Subcutaneous abdominal adipose tissue (tissue), 5 donors: ENCODE results near the gene ATP10A.

Source experiments
- H3K27ac ChIP-seq: one replicate; pipeline ENCODE4 v1.7.0; 2013; ENCODE audit warnings: low read depth, mild to moderate bottlenecking, inconsistent platforms, low read length, moderate library complexity
- H3K27me3 ChIP-seq, 5 donors: one replicate each; pipeline ENCODE4 v1.7.0; 2013; ENCODE audit warnings: low read length in 5 of 5, inconsistent platforms in 1 of 5; ENCODE audit not compliant: control insufficient read depth in 5 of 5, insufficient read depth in 4 of 5
- H3K36me3 ChIP-seq, 5 donors: one replicate each; pipeline ENCODE4 v1.7.0; 2013; ENCODE audit warnings: low read length in 5 of 5; ENCODE audit not compliant: control insufficient read depth in 5 of 5, insufficient read depth in 5 of 5
- H3K4me1 ChIP-seq, 5 donors: one replicate each; pipeline ENCODE4 v1.7.0; 2013; ENCODE audit warnings: low read length in 5 of 5, mild to moderate bottlenecking in 3 of 5, moderate library complexity in 1 of 5; ENCODE audit not compliant: control insufficient read depth in 5 of 5, insufficient read depth in 5 of 5
- H3K4me3 ChIP-seq, 5 donors: one replicate each; pipeline ENCODE4 v1.7.0; 2013; ENCODE audit warnings: low read length in 5 of 5, low read depth in 1 of 5
- H3K9ac ChIP-seq, 5 donors: one replicate each; pipeline ENCODE4 v1.7.0; 2013; ENCODE audit warnings: low read length in 5 of 5, mild to moderate bottlenecking in 4 of 5, moderate library complexity in 3 of 5
- H3K9me3 ChIP-seq, 5 donors: one replicate each; pipeline ENCODE4 v1.7.0; 2013; ENCODE audit warnings: low read length in 5 of 5; ENCODE audit not compliant: control insufficient read depth in 5 of 5
- donor health status: healthy.
- donor health status: healthy.
- donor health status: healthy.
- donor health status: healthy.
- donor health status: healthy.

ATP10A gene

GRCh38 chr15:25690673-25691543 is 172.2 kb downstream of the ATP10A start:
- no peak overlapping the region for H3K9ac ChIP-seq
- peaks cover 0 to 34% (median 24%) of the 10 kb centered on the region in 5 donors for H3K36me3 ChIP-seq
- no peaks in the 10 kb centered on the region for H3K4me1 ChIP-seq
- H3K27ac ChIP-seq = no peak overlapping the region
- H3K9me3 ChIP-seq = no peaks in the 10 kb centered on the region
- no peak overlapping the region for H3K4me3 ChIP-seq
- no peaks in the 10 kb centered on the region for H3K27me3 ChIP-seq

DNA sequence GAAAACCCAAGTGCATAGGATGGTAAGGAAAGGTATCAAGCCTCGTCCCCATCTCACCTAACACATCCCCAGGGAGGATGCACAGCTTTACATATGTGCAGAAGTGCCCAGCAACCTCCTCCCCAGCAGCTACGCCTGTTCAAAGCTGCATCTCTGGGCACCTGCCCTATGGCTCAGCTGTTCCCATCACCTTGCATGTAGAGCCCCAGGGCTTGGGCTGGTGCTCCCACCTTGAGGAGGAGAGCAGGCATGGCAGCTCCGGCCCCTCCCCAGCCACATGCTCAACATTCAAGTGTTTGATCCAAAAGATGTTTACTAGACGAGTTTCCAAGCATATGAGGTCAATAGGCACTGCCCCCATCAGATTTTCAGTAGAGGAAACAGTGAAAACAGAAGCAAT is 173.5 kb downstream of the ATP10A start:
- Histone ChIP-seq H3K4me1 (no peaks in the 10 kb centered on the region), H3K4me3 (no peak overlapping the region)

DNA sequence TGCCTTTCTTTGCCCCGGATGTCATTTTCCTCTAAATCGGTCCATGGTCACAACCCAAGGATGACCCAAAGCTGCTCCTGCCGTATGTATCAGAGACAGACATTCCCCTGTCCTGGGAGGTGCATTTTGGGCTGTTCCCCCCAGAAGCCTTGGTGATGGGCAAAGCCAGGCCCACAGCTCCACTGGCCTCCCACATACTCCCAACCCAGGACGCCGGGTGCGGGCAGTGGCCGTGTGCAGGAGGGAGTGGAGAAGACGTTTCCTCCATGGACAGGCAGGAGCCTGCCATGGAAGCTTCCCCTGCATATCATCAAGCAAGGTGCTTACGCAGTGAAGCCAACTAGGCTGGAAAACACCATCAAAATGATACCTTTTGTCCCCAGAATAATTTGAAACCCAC is 175.0 kb downstream of the ATP10A start:
- no peak overlapping the region for H3K27ac ChIP-seq
- H3K27me3 ChIP-seq = no peaks in the 10 kb centered on the region
- H3K9ac ChIP-seq = no peak overlapping the region
- H3K4me3 ChIP-seq = no peak overlapping the region
- peaks cover 0 to 6% (median 0%) of the 10 kb centered on the region in 5 donors for H3K9me3 ChIP-seq
- peaks cover 0 to 4% (median 0%) of the 10 kb centered on the region in 5 donors for H3K4me1 ChIP-seq
- peaks cover 0 to 14% (median 11%) of the 10 kb centered on the region in 5 donors for H3K36me3 ChIP-seq

More for the DNA sequence above, 173.5 kb downstream of the ATP10A start:
- Histone ChIP-seq H3K9ac (no peak overlapping the region), H3K9me3 (no peaks in the 10 kb centered on the region), H3K36me3 (peaks cover 0 to 28% (median 18%) of the 10 kb centered on the region in 5 donors), H3K27ac (no peak overlapping the region), H3K27me3 (no peaks in the 10 kb centered on the region)

- no peak overlapping the region for H3K4me3 ChIP-seq
- peaks cover 0 to 13% (median 10%) of the 10 kb centered on the region in 5 donors for H3K36me3 ChIP-seq
- H3K27ac ChIP-seq = no peak overlapping the region
- no peak overlapping the region for H3K9ac ChIP-seq
- peaks cover 0 to 4% (median 0%) of the 10 kb centered on the region in 5 donors for H3K4me1 ChIP-seq
- peaks cover 0 to 6% (median 0%) of the 10 kb centered on the region in 5 donors for H3K9me3 ChIP-seq
- no peaks in the 10 kb centered on the region for H3K27me3 ChIP-seq
Observed at GRCh38 chr15:25687689-25688088, 175.4 kb downstream of the ATP10A start.

DNA sequence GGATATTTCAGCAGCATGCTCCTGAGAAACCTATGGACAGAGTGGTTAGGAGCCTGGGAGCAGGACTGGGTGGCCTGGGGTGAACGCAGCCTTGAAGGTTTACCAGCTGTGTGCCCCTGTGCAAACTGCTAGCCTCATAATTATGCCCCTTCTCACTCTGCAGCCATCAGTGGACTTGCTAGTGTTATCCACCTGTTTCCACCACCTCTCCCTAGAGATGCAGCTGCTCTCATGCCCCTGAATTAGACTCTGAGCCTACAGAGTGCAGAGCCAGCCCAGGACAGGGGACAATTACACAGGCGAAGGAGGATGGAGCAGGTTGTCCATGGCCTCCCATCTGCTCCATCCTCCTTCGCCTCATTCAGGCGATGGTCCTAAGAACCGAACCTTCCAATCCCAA is 175.9 kb downstream of the ATP10A start:
- peaks cover 0 to 13% (median 9%) of the 10 kb centered on the region in 5 donors for H3K36me3 ChIP-seq
- H3K4me1 ChIP-seq = peaks cover 0 to 4% (median 2%) of the 10 kb centered on the region in 5 donors
- no peak overlapping the region for H3K27ac ChIP-seq
- no peak overlapping the region for H3K9ac ChIP-seq
- no peak overlapping the region for H3K4me3 ChIP-seq
- no peaks in the 10 kb centered on the region for H3K27me3 ChIP-seq
- H3K9me3 ChIP-seq = peaks cover 0 to 6% (median 0%) of the 10 kb centered on the region in 5 donors

- Histone ChIP-seq H3K36me3 (peaks cover 0 to 13% (median 9%) of the 10 kb centered on the region in 5 donors), H3K27ac (no peak overlapping the region), H3K4me1 (peaks cover 0 to 4% (median 3%) of the 10 kb centered on the region in 5 donors), H3K9me3 (peaks cover 0 to 6% (median 0%) of the 10 kb centered on the region in 5 donors), H3K9ac (no peak overlapping the region), H3K27me3 (no peaks in the 10 kb centered on the region), H3K4me3 (no peak overlapping the region)
Observed at GRCh38 chr15:25686780-25687179, 176.3 kb downstream of the ATP10A start.

DNA sequence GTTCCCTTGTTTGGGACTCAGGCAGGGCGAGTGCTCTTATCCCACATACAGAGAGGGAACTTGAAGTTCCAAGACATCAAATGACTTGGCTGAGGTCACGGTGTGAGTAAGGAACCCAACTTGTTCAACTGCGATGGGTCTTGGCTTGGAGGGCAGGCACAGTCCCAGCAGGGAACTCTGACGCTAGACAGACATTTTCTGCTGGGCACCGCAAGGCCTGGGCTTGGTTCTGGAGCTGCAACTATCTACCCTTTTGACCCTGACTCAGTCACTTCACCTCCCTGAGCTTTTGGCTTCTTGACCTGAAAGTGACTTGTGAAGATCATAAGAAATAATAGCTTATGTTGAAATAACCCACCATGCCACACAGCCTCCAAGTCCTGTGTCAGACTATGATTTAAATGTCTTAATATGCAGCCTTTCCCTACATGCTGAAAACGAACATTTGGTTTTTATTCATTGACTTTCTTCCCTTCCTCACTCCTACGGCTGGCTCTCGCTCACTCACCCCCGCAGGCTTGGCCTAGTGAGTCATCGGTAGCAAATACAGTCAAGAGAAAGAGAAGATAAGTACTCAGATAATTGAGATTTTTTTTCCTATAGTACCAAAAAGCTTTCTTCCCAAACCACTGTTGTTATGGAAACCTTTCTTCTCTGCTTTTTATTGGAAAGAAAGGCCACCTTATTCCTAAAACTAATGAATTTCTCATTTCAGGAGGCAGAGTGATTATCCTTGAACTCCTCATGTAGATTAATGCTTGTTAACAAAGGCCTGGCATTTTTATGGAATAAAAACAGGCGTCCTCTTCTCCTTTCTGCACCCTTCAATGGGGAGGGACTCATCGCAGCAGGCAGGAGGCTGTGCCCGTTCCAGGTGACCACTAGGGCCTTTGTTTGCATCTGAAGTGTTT is 178.4 kb downstream of the ATP10A start:
- Histone ChIP-seq H3K36me3 (peaks cover 0 to 22% (median 18%) of the 10 kb centered on the region in 5 donors), H3K4me3 (no peak overlapping the region), H3K27me3 (no peaks in the 10 kb centered on the region), H3K27ac (no peak overlapping the region), H3K9ac (no peak overlapping the region), H3K4me1 (peaks cover 0 to 4% (median 3%) of the 10 kb centered on the region in 5 donors), H3K9me3 (peaks cover 0 to 6% (median 0%) of the 10 kb centered on the region in 5 donors)

- Histone ChIP-seq H3K4me3 (no peak overlapping the region), H3K27me3 (peaks cover 0 to 2% (median 0%) of the 10 kb centered on the region in 5 donors), H3K9me3 (peaks cover 0 to 6% (median 0%) of the 10 kb centered on the region in 5 donors), H3K4me1 (peaks cover 0 to 4% (median 3%) of the 10 kb centered on the region in 5 donors), H3K27ac (no peak overlapping the region), H3K36me3 (peaks cover 0 to 27% (median 23%) of the 10 kb centered on the region in 5 donors), H3K9ac (no peak overlapping the region)
Observed at GRCh38 chr15:25683911-25684310, 179.2 kb downstream of the ATP10A start.

GRCh38 chr15:25683415-25683814 is 179.7 kb downstream of the ATP10A start:
- peaks cover 0 to 32% (median 28%) of the 10 kb centered on the region in 5 donors for H3K36me3 ChIP-seq
- H3K27me3 ChIP-seq = peaks cover 0 to 2% (median 0%) of the 10 kb centered on the region in 5 donors
- peaks cover 0 to 4% (median 3%) of the 10 kb centered on the region in 5 donors for H3K4me1 ChIP-seq
- H3K4me3 ChIP-seq = no peak overlapping the region
- no peak overlapping the region for H3K27ac ChIP-seq
- peaks cover 0 to 6% (median 0%) of the 10 kb centered on the region in 5 donors for H3K9me3 ChIP-seq
- H3K9ac ChIP-seq = no peak overlapping the region
